Loucy (cell line): ENCODE data around the gene MRPS10.

Experiments used
- H2AFZ ChIP-seq: fragments of 200-600 bp; sonication (generic); 2 replicates; pipeline ENCODE4 v1.6.0; 2016; ENCODE audit warnings: antibody characterized with exemption, mild to moderate bottlenecking, low read length, moderate library complexity
- H3F3A ChIP-seq: fragments of 200-600 bp; 2 replicates; pipeline ENCODE4 v1.6.0; 2016; ENCODE audit warnings: antibody characterized with exemption, low read depth, mild to moderate bottlenecking
- H3K27me3 ChIP-seq: fragments of 200-600 bp; sonication (generic); 2 replicates; pipeline ENCODE4 v1.6.1; 2014; ENCODE audit warnings: low read length, mild to moderate bottlenecking; ENCODE audit not compliant: insufficient read depth, poor library complexity, severe bottlenecking
- H3K36me3 ChIP-seq: fragments of 200-600 bp; sonication (generic); 2 replicates; pipeline ENCODE4 v1.6.1; 2016; ENCODE audit warnings: low read length; ENCODE audit not compliant: insufficient read depth
- H3K4me1 ChIP-seq: fragments of 200-600 bp; sonication (generic); 2 replicates; pipeline ENCODE4 v1.5.1; 2014; ENCODE audit warnings: low read length, mild to moderate bottlenecking; ENCODE audit not compliant: insufficient read depth, poor library complexity, severe bottlenecking
- H3K4me2 ChIP-seq: fragments of 200-600 bp; sonication (generic); 2 replicates; pipeline ENCODE4 v1.6.0; 2014; ENCODE audit warnings: antibody characterized with exemption, low read length, low read depth, mild to moderate bottlenecking; ENCODE audit not compliant: poor library complexity, severe bottlenecking
- H3K4me3 ChIP-seq: fragments of 200-600 bp; sonication (generic); 2 replicates; pipeline ENCODE4 v1.5.1; 2014; ENCODE audit warnings: low read length, mild to moderate bottlenecking, mixed read lengths; ENCODE audit not compliant: poor library complexity, severe bottlenecking
- H3K79me2 ChIP-seq: fragments of 200-600 bp; sonication (generic); 2 replicates; pipeline ENCODE4 v1.6.1; 2014; ENCODE audit warnings: low read length; ENCODE audit not compliant: insufficient read depth
- H3K9ac ChIP-seq: fragments of 200-600 bp; sonication (generic); 2 replicates; pipeline ENCODE4 v1.6.0; 2014; ENCODE audit warnings: mild to moderate bottlenecking, low read depth, low read length, moderate library complexity; ENCODE audit not compliant: poor library complexity, severe bottlenecking
- H3K9me2 ChIP-seq: fragments of 200-600 bp; sonication (generic); replicated peaks from 2 replicates; pipeline ENCODE4 v1.6.1; 2016; ENCODE audit warnings: low read depth, low read length, mixed read lengths
- H3K9me3 ChIP-seq: fragments of 200-600 bp; sonication (generic); 2 replicates; pipeline ENCODE4 v1.6.1; 2014; ENCODE audit warnings: mild to moderate bottlenecking, antibody characterized with exemption, low read length, low read depth; ENCODE audit not compliant: insufficient read depth
- H4K20me1 ChIP-seq: fragments of 200-600 bp; sonication (generic); 2 replicates; pipeline ENCODE4 v1.6.0; 2014; ENCODE audit warnings: antibody characterized with exemption, low read length, mild to moderate bottlenecking; ENCODE audit not compliant: insufficient read depth, poor library complexity, severe bottlenecking
- CTCF ChIP-seq: fragments of 200-600 bp; sonication (generic); conservative IDR thresholded peaks from 2 replicates; pipeline ENCODE4 v1.5.1; 2014; ENCODE audit warnings: mild to moderate bottlenecking, antibody characterized with exemption, low read length
- EZH2phosphoT487 ChIP-seq: fragments of 200-600 bp; IDR thresholded peaks from 2 replicates; pipeline ENCODE4 v1.6.1; 2018; ENCODE audit warnings: antibody characterized with exemption, mild to moderate bottlenecking, moderate library complexity, borderline replicate concordance

The MRPS10 gene

GRCh38 chr6:42226161-42226611, 8.5 kb upstream of the MRPS10 start:
- Histone ChIP-seq H3K9me3 (no peaks in the 10 kb centered on the region), H3K9me2 (no peaks in the 10 kb centered on the region), H4K20me1 (no peaks in the 10 kb centered on the region), H3F3A (no peaks in the 10 kb centered on the region), H3K36me3 (peaks cover 9% of the 10 kb centered on the region; the same call in 1 of the 2 replicates), H3K4me3 (no peak overlapping the region), H3K4me1 (no peaks in the 10 kb centered on the region), H3K4me2 (no peak overlapping the region), H3K9ac (no peak overlapping the region), H3K79me2 (no peaks in the 10 kb centered on the region), H3K27me3 (no peaks in the 10 kb centered on the region), H2AFZ (no peak overlapping the region)
- TF ChIP-seq CTCF (no peak), EZH2phosphoT487 (no peak)

- no peaks in the 10 kb centered on the region for H3K9me3 ChIP-seq
- H3K79me2 ChIP-seq, result no peaks in the 10 kb centered on the region
- no peaks in the 10 kb centered on the region for H3F3A ChIP-seq
- H3K9ac ChIP-seq, result no peak overlapping the region
- H3K4me3 ChIP-seq, result no peak overlapping the region
- no peaks in the 10 kb centered on the region for H3K4me1 ChIP-seq
- H3K4me2 ChIP-seq, result no peak overlapping the region
- no peaks in the 10 kb centered on the region for H4K20me1 ChIP-seq
- no peak overlapping the region for H2AFZ ChIP-seq
- no peaks in the 10 kb centered on the region for H3K27me3 ChIP-seq
- TF ChIP-seq CTCF, result no peak
- peaks cover 9% of the 10 kb centered on the region; the same call in 1 of the 2 replicates for H3K36me3 ChIP-seq
- no peaks in the 10 kb centered on the region for H3K9me2 ChIP-seq
These were observed 7.8 kb upstream of the MRPS10 start for GRCh38 chr6:42225419-42225818.

- no peaks in the 10 kb centered on the region for H3K4me1 ChIP-seq
- H3K36me3 ChIP-seq, result peaks cover 9% of the 10 kb centered on the region; the same call in 1 of the 2 replicates
- H3F3A ChIP-seq, result no peaks in the 10 kb centered on the region
- TF ChIP-seq CTCF (no peak), EZH2phosphoT487 (no peak)
- no peaks in the 10 kb centered on the region for H3K27me3 ChIP-seq
- H3K9me3 ChIP-seq, result no peaks in the 10 kb centered on the region
- no peak overlapping the region for H3K9ac ChIP-seq
- no peaks in the 10 kb centered on the region for H3K79me2 ChIP-seq
- H4K20me1 ChIP-seq, result no peaks in the 10 kb centered on the region
- H3K9me2 ChIP-seq, result no peaks in the 10 kb centered on the region
- no peak overlapping the region for H3K4me3 ChIP-seq
- H3K4me2 ChIP-seq, result no peak overlapping the region
- H2AFZ ChIP-seq, result no peak overlapping the region
These were observed 7.3 kb upstream of the MRPS10 start for GRCh38 chr6:42225029-42225339.
